Left colon (tissue), 2 donors: ENCODE measurements around the gene HIP1. TPM values are rescaled to one million over a fixed set of nuclear protein-coding genes. Genes with fewer than 3 reads are reported as not detected.
"Not testable (repeated sequence)": the region's sequence is repeated elsewhere in the genome, so short reads cannot be mapped to it uniquely, and the experiment has no call there.

Source experiments
- ATAC-seq: fragments of 200-7000 bp; cut with Tn5 transposase; one replicate; pipeline ENCODE4 v1.9.1; 2020; ENCODE audit warnings: mild to moderate bottlenecking, moderate library complexity
- DNase-seq, 2 donors: peaks; one replicate each; pipeline ENCODE4 v3.0.0-alpha.2; 2020
- intact Hi-C, 2 donors: fragments of 100-400 bp; cut with DNase I in 1 of 2; cut with micrococcal nuclease in 1 of 2; formaldehyde crosslinking; loops; one replicate each; pipeline versions ENCODE4 v1.11.2 to v1.14.0; 2022; cut with DNase I, micrococcal nuclease
- total RNA-seq, 2 donors: library from RNA; stranded (reverse); fragmentation: NEBNext Ultra II Directional; extraction: Animal tissue kit (Norgen Biotek cat#: 25700); gene quantifications; one replicate each; pipeline ENCODE4 v1.2.1, GENCODE V29; 2021
- donor health status: DM: no; HTN: no; CAD: no.
- donor health status: DM: yes; HTN: yes; CAD: no.

Gene HIP1
- total RNA-seq, 2 donors from 2014 or later: 5.7 to 6.2 TPM

DNA sequence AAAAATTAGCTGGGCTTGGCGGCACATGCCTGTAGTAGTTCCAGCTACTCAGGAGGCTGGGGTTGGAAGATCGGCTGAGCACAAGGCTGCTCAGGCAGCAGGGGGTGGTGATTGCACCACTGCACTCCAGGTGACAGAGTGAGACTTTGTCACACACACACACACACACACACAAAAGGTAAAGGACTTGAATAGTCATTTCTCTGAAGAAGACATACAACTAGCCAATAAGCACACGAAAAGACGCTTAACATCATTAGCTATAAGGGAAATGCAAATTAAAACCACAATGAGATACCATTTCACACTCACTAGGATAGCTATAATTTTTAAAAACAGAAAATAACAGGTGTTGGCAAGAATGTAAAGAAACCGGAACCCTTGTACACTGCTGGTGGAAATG, 48.6 kb downstream of the HIP1 start:
- intact Hi-C loops: no loop called here
- DNase-seq: no peak
- ATAC-seq: no peak

- no peak for ATAC-seq
- DNase-seq: no peak
- intact Hi-C loops: no loop called here
These were observed 49.3 kb downstream of the HIP1 start for GRCh38 chr7:75689246-75690099.

- no peak for ATAC-seq
- peak in 1 of 2 donors; percentile 6 for DNase-seq
- intact Hi-C loops: no loop called here
These were observed 50.3 kb downstream of the HIP1 start for GRCh38 chr7:75688200-75689136.

- DNase-seq: no peak
- no peak for ATAC-seq
- intact Hi-C loops: no loop called here
These were observed 51.3 kb downstream of the HIP1 start for GRCh38 chr7:75687246-75688088.

- DNase-seq (no peak), ATAC-seq (no peak)
- intact Hi-C loops: no loop called here
These were observed 52.2 kb downstream of the HIP1 start for GRCh38 chr7:75686551-75686950.

DNA sequence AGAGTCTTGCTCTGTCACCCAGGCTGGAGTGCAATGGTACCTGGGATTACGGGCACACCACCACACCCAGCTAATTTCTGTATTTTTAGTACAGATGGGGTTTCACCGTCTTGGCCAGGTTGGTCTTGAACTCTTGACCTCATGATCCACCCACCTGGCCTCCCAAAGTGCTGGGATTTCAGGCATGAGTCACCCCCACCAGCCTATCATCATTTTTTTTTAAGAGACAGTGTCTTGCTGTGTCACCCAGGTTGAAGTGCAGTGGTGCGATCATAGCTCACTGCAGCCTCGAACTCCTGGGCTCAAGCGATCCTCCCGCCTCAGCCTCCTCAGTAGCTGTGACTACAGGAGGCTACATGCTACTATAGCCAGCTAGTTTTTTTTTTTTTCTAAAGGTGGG, 56.7 kb downstream of the HIP1 start:
- DNase-seq, ATAC-seq, intact Hi-C loops: not testable (repeated sequence)

- ATAC-seq (no peak), DNase-seq (no peak)
- intact Hi-C loops: no loop called here
These were observed 59.7 kb downstream of the HIP1 start for GRCh38 chr7:75679060-75679459.

- intact Hi-C loops: no loop called here
- no peak for DNase-seq
- no peak for ATAC-seq
These were observed 69.2 kb downstream of the HIP1 start for GRCh38 chr7:75669579-75669978.

DNA sequence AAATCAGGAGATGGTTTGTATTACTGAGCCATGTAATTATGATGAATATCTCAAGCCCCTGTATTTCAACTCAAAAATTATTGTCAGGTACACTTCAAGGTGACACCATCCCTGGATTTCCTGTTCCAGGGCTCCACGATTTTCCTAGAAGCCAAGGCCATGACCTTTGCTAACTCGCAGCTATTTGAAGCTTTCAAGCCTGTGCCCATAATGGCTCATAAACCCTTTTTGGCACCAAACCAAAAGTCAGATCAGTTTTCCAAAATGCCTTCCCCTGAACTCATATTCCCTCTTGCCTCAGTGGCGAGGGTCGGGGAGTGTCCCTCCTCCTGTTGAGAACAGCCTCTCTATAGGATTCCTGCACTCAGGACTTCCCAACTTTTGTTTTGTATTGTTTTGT, 70.8 kb downstream of the HIP1 start:
- ATAC-seq: no peak
- intact Hi-C loops: no loop called here
- DNase-seq: no peak

DNA sequence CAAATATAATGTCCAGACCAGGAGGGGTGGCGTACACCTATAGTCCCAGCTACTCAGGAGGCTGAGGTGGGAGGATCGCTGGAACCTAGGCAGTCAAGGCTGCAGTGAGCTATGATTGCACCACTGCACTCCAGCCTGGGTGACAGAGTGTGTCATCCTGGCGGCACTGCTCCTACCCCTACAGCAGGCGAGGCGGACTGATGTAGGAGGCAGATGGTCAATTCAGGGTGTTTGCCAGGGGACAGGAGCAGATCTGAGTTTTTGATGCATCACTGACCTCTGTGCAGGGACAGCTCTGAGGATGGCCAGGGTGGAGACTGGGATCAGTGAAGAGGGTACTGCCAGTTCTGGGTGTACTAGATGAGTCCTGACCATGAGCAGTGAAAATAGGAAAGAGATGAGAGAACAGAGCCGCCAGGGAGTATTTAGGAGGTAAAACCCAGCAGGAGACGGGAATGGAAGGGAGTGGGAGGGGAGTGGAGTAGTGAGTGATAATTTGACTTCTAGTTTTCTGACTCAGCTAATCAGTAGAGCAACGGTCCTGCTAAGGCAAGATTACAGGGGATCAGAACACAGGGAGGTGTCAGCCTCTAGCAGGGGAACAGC, 75.3 kb downstream of the HIP1 start:
- DNase-seq (no peak), ATAC-seq (no peak)
- intact Hi-C loops: no loop called here

DNA sequence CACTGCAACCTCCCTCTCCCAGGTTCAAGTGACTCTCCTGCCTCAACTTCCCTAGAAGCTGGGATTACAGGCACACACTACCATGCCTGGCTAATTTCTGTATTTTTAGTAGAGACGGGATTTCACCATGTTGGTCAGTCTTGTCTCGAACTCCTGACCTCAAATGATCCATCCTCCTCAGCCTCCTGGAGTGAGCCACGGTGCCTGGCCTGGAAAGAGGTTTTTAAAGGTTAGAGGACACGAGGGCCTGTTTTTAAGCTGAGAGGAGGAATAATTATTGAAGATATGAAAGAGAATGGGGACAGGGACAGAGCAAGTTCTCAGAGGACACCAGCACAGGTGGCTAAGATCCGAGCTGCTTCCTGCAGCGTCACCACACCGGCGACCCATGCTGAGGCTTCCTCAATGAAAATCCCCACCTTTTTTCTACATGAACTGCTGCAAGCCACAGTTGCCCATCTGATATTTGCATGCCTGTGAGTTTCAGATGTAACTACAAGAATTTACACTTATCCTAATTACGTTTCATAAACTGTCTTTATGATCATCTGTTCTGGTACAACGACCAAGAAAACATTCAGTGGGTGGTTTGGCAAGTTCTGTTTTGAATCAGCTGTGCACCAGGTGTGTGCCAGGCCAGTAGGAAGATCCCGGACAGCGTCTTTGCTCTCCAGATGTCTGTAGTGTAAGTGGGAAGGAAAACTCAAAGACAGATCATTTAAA, 76.0 kb downstream of the HIP1 start:
- intact Hi-C loops: no loop called here
- ATAC-seq (no peak), DNase-seq (peak in 1 of 2 donors; percentile 12)

DNA sequence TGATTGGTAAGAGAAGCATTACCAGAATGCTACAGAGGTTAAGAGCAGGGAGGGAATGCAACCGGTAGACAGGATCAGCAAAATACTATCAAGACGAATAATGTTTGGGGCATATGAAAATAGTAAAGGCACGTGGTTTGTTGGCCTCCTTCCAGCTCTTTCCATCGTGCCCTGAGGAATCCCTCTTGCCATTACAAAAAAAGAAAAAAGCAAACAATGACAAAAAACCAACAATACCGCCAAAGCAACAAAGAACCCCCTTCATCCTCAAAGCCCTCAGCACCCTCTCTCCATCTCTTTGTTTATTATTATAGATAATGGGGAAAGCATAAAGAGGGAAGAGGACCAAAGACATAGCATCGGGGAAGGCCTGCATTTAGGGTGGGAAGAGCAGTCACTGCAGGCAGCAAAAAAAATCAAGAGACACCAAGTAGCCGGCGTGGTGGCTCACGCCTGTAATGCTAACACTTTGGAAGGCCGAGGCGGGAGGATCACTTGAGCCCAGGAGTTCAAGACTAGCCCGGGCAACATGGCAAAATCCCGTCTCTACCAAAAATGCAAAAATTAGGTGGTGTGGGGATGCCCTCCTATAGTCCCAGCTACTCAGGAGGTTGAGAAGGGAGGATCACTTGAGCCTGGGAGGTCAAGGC, 78.0 kb downstream of the HIP1 start:
- ATAC-seq (no peak), DNase-seq (no peak)
- intact Hi-C loops: no loop called here

DNA sequence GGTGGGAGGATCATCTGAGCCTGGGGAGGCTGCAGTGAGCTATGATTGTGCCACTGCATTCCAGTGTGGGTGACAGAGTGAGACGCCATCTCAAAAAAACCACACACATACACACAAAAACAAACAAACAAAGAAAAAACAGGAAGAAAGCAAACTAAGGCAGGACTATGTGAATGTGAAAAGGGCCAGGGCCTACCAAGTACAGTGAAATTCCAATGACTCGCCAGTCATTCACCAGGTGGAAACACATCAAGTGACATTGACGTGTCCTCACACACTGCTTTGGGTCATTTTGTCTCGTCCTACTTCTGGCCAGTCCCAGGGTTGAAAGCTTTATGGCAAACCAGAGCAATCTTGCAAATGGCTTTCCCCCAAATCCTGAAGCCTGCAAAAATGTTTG, 79.9 kb downstream of the HIP1 start:
- intact Hi-C loops: no loop called here
- no peak for DNase-seq
- ATAC-seq: no peak

DNA sequence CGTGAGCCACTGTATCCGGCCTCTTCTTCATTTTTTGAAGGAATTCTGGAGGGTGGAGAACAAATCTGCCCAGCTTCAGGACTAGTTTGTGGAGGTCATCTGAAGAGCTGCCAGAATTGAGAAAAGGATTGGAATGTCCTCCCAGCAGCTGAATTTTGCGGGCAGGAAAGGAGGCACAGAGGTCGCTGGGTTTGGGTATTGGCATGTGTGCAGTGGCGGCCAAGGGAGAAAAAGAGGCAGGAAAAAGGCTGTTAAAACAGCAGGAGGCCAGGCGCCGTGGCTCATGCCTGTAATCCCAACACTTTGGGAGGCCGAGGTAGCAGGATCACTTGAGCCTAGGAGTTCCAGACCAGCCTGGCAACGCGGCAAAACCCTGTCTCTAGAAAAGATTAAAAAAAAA, 80.4 kb downstream of the HIP1 start:
- no peak for ATAC-seq
- DNase-seq: no peak
- intact Hi-C loops: no loop called here

- DNase-seq: no peak
- intact Hi-C loops: no loop called here
- ATAC-seq: no peak
These were observed 80.9 kb downstream of the HIP1 start for GRCh38 chr7:75657866-75658265.

GRCh38 chr7:75656740-75657139, 82.0 kb downstream of the HIP1 start:
- DNase-seq (no peak), ATAC-seq (no peak)
- intact Hi-C loops: no loop called here

GRCh38 chr7:75655536-75655935, 83.2 kb downstream of the HIP1 start:
- no peak for DNase-seq
- ATAC-seq: no peak
- intact Hi-C loops: no loop called here

DNA sequence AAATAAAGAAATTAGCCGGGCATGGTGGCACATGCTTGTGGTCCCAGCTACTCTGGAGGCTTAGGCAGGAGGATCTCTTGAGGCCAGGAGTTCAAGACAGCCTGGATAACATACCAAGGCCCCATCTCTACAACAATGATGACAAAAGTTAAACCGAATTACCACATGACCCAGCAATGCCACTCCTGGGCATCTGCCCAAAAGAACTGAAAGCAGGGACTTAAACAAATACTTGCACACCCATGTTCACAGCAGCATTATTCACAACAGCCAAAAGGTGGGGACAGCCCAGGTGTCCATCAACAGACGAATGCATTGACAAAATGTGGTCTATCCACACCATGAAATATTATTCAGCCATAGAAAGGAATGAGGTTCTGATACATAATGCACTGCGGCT, 83.9 kb downstream of the HIP1 start:
- intact Hi-C loops: no loop called here
- ATAC-seq: no peak
- no peak for DNase-seq
